ENCODE data around the gene SHISA6. TPM values are rescaled to one million over a fixed set of nuclear protein-coding genes. Genes with fewer than 3 reads are reported as not detected.

SHISA6 gene
- total RNA-seq, 2 donors from 2014 or later: not detected

DNA sequence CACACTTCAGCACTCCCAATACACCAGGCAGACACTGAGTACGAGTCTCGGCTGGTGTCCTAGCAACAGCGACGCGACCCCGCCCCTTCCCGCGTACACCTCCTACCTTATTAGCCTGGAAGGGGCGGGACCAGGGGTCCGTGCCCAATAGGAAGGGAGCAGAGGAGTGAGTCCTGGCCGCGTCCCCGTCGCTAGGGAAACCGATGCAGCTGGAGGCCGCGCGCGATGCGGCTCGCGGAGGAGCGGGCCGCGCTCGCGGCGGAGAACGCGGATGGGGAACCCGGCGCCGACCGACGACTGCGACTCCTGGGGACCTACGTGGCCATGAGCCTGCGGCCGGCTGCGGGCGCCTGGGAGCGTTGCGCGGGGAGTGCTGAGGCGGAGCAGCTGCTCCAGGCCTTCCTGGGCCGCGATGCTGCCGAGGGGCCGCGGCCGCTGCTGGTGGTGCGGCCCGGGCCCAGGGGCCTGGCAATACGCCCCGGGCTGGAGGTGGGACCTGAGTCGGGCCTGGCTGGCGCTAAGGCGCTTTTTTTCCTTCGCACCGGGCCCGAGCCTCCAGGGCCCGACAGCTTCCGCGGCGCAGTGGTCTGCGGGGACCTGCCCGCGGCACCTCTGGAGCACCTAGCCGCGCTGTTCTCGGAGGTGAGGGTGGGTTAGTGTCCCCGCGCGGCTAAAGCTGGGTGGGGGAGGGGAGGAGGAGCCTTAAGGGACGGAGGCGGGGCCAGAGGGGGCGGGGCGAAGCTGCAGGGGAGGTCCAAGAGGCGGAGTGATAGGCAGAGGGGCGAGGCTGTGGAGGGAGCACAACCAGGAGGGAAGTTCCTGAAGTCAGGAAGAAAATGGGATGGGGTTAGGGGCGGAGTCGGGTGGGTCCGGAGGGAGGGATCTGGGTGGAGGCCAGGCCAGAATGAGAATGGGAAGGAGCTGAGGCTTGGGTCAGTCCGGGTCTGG is 357.5 kb downstream of the SHISA6 start, which contains the start of gene DNAH9:
Gene DNAH9 (plus strand): TSS at position 197 of the 948 bp plus-strand sequence. CDS start 29 bp downstream, at position 226.
- no peak within 1 kb of the TSS for H3K27ac Mint-ChIP-seq
- ATAC-seq: no peak
- H3K27me3 Mint-ChIP-seq: peaks cover 8% of the 10 kb centered on the region

DNA sequence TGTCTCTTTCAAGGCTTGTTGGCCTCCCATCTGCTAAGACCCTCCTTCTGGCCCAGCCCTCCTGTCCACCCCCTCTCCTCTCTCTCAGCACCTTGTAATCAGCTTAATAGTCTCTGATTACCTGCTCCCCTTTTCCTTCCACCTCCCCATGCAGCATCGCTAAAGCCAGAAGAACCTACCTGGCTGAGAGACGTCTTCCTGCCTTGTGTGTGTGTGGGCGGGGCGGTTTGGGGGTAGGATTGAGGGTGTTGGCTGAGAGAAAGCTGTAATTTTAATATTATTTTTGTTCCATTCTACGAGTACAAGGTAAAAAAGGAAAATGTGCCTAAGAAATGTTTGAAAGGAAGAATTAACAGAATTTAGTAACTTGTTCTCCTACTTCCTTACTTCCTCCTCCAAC is 360.6 kb downstream of the SHISA6 start:
- no peak for DNase-seq
- no peak for ATAC-seq
- Mint-ChIP-seq H3K4me3 (no peak overlapping the region), H3K36me3 (ENCODE audit: low read depth) (peaks cover 5% of the 10 kb centered on the region), H3K27ac (no peak overlapping the region), H3K27me3 (peaks cover 8% of the 10 kb centered on the region), H3K4me1 (peaks cover 3% of the 10 kb centered on the region)
- H3K9me3 ChIP-seq (ENCODE audit: control insufficient read depth, low read length, poor library complexity, severe bottlenecking): no peaks in the 10 kb centered on the region

More for the DNA sequence above, 357.5 kb downstream of the SHISA6 start, which contains the start of gene DNAH9:
- no peak for DNase-seq
- H3K36me3 Mint-ChIP-seq (ENCODE audit: low read depth): peaks cover 5% of the 10 kb centered on the region
- peaks cover 3% of the 10 kb centered on the region for H3K4me1 Mint-ChIP-seq
- H3K9me3 ChIP-seq (ENCODE audit: control insufficient read depth, low read length, poor library complexity, severe bottlenecking): no peaks in the 10 kb centered on the region
- H3K4me3 Mint-ChIP-seq: no peak within 1 kb of the TSS

DNA sequence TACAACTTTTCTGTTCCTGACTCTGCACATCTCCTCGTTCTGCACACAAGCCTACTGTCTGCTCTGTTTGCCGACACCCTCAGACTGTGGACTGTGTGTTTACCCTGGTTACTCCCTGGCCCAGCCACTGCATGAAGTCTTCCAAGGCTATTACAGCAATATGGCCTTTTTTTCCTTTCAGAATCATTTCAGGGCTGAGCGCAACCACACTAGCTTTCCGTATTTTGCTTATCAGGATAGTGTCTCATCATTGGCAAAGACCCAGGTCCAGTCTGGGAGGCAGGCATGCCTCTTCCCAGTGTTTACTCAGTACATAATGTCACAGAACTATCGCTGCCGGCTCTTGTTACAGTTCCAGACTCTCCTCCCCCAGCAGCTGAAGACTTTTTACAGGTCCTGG is 367.4 kb downstream of the SHISA6 start:
- Mint-ChIP-seq H3K36me3 (ENCODE audit: low read depth) (no peaks in the 10 kb centered on the region), H3K27me3 (peaks cover 5% of the 10 kb centered on the region), H3K4me1 (no peaks in the 10 kb centered on the region), H3K4me3 (no peak overlapping the region), H3K27ac (no peak overlapping the region)
- H3K9me3 ChIP-seq (ENCODE audit: control insufficient read depth, low read length, poor library complexity, severe bottlenecking): no peaks in the 10 kb centered on the region
- DNase-seq: no peak
- ATAC-seq: no peak

DNA sequence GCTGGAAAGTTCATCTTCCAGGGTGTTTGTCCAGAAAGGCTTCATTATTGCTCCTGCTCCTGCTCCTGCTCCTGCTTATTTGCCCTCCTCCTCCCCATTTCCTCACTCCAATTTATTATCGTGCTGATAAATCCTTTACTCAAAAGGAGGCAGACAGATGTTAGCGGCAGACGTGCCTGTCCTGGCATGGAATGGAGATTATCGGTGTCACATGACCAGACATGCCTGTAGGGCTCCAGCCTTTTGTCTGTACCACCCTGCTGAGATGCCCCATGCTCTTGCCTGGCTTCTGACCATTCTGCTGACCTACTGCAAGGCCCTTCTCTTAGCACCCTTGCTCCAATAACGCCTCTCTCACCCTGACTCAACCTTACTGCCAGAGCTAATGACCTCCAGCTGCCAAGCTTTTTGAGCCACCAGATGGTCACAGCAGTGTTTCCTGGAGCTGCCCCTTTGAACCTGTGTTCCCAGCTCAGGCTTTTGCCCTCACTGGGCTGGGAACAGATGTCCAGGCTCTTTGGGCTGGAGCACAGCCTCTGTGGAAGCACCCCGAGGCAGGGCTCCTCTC is 370.1 kb downstream of the SHISA6 start:
- Mint-ChIP-seq H3K27ac (no peak overlapping the region), H3K36me3 (ENCODE audit: low read depth) (no peaks in the 10 kb centered on the region), H3K4me1 (no peaks in the 10 kb centered on the region), H3K27me3 (peaks cover 5% of the 10 kb centered on the region), H3K4me3 (no peak overlapping the region)
- no peak for DNase-seq
- H3K9me3 ChIP-seq (ENCODE audit: control insufficient read depth, low read length, poor library complexity, severe bottlenecking): no peaks in the 10 kb centered on the region
- ATAC-seq: no peak

DNA sequence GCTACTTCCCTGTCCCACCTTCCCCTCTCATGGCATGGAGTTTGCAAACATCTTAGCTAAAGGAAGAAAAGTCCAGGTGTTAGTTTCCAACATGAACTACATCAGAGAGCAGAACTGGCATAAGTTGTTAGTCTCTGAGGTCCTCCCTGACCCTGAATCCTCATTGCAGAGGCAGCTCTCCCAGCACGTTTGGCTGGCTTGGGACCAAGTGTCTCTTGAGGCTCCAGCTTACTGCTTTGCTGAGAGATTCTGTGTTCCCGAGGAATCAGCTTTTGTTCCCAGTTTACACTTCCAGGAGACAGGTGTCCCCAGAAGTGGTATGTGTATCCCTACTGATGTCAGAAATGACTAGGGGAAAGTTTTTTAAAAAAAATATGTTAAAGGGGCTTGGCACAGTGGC is 371.9 kb downstream of the SHISA6 start:
- peaks cover 5% of the 10 kb centered on the region for H3K27me3 Mint-ChIP-seq
- ATAC-seq: no peak
- DNase-seq: no peak
- H3K4me1 Mint-ChIP-seq: no peaks in the 10 kb centered on the region
- no peak overlapping the region for H3K27ac Mint-ChIP-seq
- H3K36me3 Mint-ChIP-seq (ENCODE audit: low read depth): no peaks in the 10 kb centered on the region
- no peaks in the 10 kb centered on the region for H3K9me3 ChIP-seq (ENCODE audit: control insufficient read depth, low read length, poor library complexity, severe bottlenecking)
- no peak overlapping the region for H3K4me3 Mint-ChIP-seq

Data from T-helper 17 cell (primary cell).